DND-41 (cell line): ENCODE data around the gene MPO.

ENCODE experiments used
- EZH2 ChIP-seq: IDR thresholded peaks from 3 replicates; pipeline ENCODE4 v1.6.1; 2012; ENCODE audit warnings: borderline replicate concordance, low read depth, mild to moderate bottlenecking, moderate library complexity, low read length, inconsistent platforms; ENCODE audit not compliant: severe bottlenecking
- TF ChIP-seq, protein P1 (sequence below): IDR thresholded peaks from 2 replicates; pipeline ENCODE4 v1.5.1; 2012; ENCODE audit warnings: borderline replicate concordance, low read length, moderate library complexity, mild to moderate bottlenecking; ENCODE audit not compliant: poor library complexity, severe bottlenecking; ENCODE audit errors: extremely low read depth

DNA sequence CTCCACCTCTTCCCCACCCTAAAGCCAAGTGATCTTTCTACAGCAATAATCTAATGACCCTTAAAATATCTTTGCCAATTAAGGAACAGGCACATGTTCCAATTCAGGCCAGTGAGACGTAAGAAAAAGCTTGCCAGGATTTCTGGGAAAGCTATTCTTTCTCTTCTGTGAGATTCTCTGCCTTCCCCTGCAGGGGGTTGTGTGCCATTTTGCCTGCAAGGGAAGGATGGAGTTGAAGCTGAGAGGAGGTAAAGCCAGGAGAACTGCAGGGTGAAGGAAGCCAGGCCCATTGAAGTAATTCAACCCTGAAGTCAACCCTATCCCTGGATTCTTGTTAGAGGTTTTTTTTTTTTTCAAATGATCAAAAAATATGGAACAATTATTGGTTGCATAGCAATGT, 51.4 kb downstream of the MPO start:
- TF ChIP-seq, protein P1, sequence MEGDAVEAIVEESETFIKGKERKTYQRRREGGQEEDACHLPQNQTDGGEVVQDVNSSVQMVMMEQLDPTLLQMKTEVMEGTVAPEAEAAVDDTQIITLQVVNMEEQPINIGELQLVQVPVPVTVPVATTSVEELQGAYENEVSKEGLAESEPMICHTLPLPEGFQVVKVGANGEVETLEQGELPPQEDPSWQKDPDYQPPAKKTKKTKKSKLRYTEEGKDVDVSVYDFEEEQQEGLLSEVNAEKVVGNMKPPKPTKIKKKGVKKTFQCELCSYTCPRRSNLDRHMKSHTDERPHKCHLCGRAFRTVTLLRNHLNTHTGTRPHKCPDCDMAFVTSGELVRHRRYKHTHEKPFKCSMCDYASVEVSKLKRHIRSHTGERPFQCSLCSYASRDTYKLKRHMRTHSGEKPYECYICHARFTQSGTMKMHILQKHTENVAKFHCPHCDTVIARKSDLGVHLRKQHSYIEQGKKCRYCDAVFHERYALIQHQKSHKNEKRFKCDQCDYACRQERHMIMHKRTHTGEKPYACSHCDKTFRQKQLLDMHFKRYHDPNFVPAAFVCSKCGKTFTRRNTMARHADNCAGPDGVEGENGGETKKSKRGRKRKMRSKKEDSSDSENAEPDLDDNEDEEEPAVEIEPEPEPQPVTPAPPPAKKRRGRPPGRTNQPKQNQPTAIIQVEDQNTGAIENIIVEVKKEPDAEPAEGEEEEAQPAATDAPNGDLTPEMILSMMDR: no peak
- no peak for TF ChIP-seq EZH2
